SHP77 (cell line): ENCODE results near the gene AKR7A2.

Experiments used
- DNase-seq, 2 experiments: peaks; one replicate each; lab custom pipeline; 2025; lab: John Stamatoyannopoulos, UW

AKR7A2 gene

GRCh38 chr1:19325958-19326747 lies 14.2 kb upstream of the AKR7A2 start:
- no peak for DNase-seq

GRCh38 chr1:19325368-19325957 lies 13.5 kb upstream of the AKR7A2 start:
- no peak for DNase-seq

- no peak for DNase-seq
Observed at GRCh38 chr1:19324665-19324990, 12.7 kb upstream of the AKR7A2 start.

GRCh38 chr1:19323987-19324664 lies 12.2 kb upstream of the AKR7A2 start:
- DNase-seq, result no peak

GRCh38 chr1:19322481-19322880 lies 10.5 kb upstream of the AKR7A2 start:
- no peak for DNase-seq

- no peak for DNase-seq
Observed at GRCh38 chr1:19321071-19321470, 9.1 kb upstream of the AKR7A2 start.

GRCh38 chr1:19319196-19319595 lies 7.3 kb upstream of the AKR7A2 start:
- DNase-seq, result no peak

GRCh38 chr1:19317126-19317910 lies 5.4 kb upstream of the AKR7A2 start:
- no peak for DNase-seq

- no peak for DNase-seq
Observed at GRCh38 chr1:19315378-19316198, 3.6 kb upstream of the AKR7A2 start.

- no peak for DNase-seq
Observed at GRCh38 chr1:19313961-19314882, 2.3 kb upstream of the AKR7A2 start.

- no peak for DNase-seq
Observed at GRCh38 chr1:19313636-19313959, 1.7 kb upstream of the AKR7A2 start.

GRCh38 chr1:19312782-19313635 lies 1.1 kb upstream of the AKR7A2 start:
- DNase-seq, result no peak

GRCh38 chr1:19311503-19311930 lies 427 bp downstream of the AKR7A2 start:
- no peak for DNase-seq

GRCh38 chr1:19310720-19311502 lies 1.0 kb downstream of the AKR7A2 start:
- no peak for DNase-seq

GRCh38 chr1:19310061-19310460 lies 1.9 kb downstream of the AKR7A2 start:
- no peak for DNase-seq

- DNase-seq, result no peak
Observed at GRCh38 chr1:19309123-19309813, 2.7 kb downstream of the AKR7A2 start.

- no peak for DNase-seq
Observed at GRCh38 chr1:19308509-19308907, 3.4 kb downstream of the AKR7A2 start.

- no peak for DNase-seq
Observed at GRCh38 chr1:19307794-19308508, 4.0 kb downstream of the AKR7A2 start.
